ENCODE data around the gene MAN2B2.

DNA sequence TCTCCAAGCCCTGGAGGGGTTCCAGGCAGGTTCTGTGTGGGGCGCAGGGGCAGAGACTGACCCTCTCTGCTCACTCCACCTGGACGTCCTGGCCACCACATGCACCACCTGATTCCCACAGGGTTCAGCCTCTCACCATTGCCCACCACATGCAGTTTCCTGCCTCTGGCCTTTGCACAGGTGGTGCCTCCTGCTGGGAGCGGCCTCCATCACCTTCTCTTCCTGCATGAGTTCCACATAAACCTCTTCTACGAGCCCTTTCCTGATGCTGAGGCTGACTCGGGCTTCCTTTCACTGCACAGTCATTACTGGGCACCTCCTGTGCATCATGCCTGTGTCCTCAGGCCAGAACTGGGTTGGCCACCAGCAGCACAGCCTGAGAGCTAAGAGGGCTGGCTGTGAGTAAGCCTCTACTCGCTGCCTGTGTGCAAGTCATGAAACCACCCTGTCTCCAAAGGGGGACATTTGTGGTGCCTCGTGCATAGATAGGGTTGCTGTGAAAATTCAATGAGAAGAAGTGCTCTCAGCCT, 19.9 kb downstream of the MAN2B2 start:
- TF ChIP-seq, protein P1, sequence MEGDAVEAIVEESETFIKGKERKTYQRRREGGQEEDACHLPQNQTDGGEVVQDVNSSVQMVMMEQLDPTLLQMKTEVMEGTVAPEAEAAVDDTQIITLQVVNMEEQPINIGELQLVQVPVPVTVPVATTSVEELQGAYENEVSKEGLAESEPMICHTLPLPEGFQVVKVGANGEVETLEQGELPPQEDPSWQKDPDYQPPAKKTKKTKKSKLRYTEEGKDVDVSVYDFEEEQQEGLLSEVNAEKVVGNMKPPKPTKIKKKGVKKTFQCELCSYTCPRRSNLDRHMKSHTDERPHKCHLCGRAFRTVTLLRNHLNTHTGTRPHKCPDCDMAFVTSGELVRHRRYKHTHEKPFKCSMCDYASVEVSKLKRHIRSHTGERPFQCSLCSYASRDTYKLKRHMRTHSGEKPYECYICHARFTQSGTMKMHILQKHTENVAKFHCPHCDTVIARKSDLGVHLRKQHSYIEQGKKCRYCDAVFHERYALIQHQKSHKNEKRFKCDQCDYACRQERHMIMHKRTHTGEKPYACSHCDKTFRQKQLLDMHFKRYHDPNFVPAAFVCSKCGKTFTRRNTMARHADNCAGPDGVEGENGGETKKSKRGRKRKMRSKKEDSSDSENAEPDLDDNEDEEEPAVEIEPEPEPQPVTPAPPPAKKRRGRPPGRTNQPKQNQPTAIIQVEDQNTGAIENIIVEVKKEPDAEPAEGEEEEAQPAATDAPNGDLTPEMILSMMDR (conservative IDR thresholded peaks at IDR 0.05; ENCODE audit: low read length), result no peak
- TF ChIP-seq EZH2phosphoT487 (IDR thresholded peaks at IDR 0.05; ENCODE audit: borderline replicate concordance, low read depth, low read length), result no peak
